ENCODE data around the gene CLDN5.

Gene CLDN5

GRCh38 chr22:19494676-19495173, 29.5 kb downstream of the CLDN5 start:
- Histone ChIP-seq H3K9me3 (ENCODE audit: control extremely low read depth in 1 of 5, control insufficient read depth in 4 of 5, insufficient read depth in 2 of 5, low read depth in 1 of 5, low read length in 4 of 5) (no peaks in the 10 kb centered on the region), H3K27me3 (replicated peaks in 2 of 5; ENCODE audit: control insufficient read depth in 4 of 5, insufficient read depth in 5 of 5, low read length in 4 of 5) (no peaks in the 10 kb centered on the region), H3K27ac (ENCODE audit: insufficient read depth in 1 of 2, low read depth in 1 of 2, low read length in 2 of 2, poor library complexity in 1 of 2, severe bottlenecking in 2 of 2) (no peak overlapping the region), H3K4me3 (ENCODE audit: control insufficient read depth in 1 of 7, extremely low read depth in 1 of 7, insufficient read depth in 4 of 7, low read depth in 2 of 7, low read length in 6 of 7) (no peak overlapping the region), H3K36me3 (ENCODE audit: control insufficient read depth in 4 of 4, insufficient read depth in 4 of 4, low read length in 3 of 4) (peaks cover 11 to 77% (median 26%) of the 10 kb centered on the region in 4 experiments), H3K4me1 (ENCODE audit: control extremely low read depth in 1 of 4, control insufficient read depth in 4 of 4, insufficient read depth in 4 of 4, low read length in 3 of 4) (peaks cover 0 to 6% (median 3%) of the 10 kb centered on the region in 4 experiments)
- no peak for DNase-seq
- POLR2A ChIA-PET = interaction anchor here (0.6 kb wide), 1 partner anchor 15 kb away, joined by 3 read pairs; the partner anchor contains the start of gene CDC45
- CTCF ChIA-PET = interaction anchor here (1.7 to 7.3 kb wide), 2 partner anchors 17 to 136 kb away, joined by 4 to 136 read pairs; no protein-coding TSS in a partner anchor
- WGBS (ENCODE audit: insufficient coverage) = 94% methylated on average over 4 of the region's 6 CpGs

GRCh38 chr22:19494001-19494560, 30.1 kb downstream of the CLDN5 start:
- no peak overlapping the region for H3K4me3 ChIP-seq (ENCODE audit: control insufficient read depth in 1 of 7, extremely low read depth in 1 of 7, insufficient read depth in 4 of 7, low read depth in 2 of 7, low read length in 6 of 7)
- ChIA-PET POLR2A (interaction anchor here (0.6 kb wide), 1 partner anchor 15 kb away, joined by 3 read pairs; the partner anchor contains the start of gene CDC45), CTCF (interaction anchor here (0.9 to 7.3 kb wide), 5 partner anchors 17 to 137 kb away, joined by 3 to 136 read pairs (median 4); partner anchors contain the start of gene CLDN5)
- DNase-seq = no peak
- H3K4me1 ChIP-seq (ENCODE audit: control extremely low read depth in 1 of 4, control insufficient read depth in 4 of 4, insufficient read depth in 4 of 4, low read length in 3 of 4) = peaks cover 0 to 8% (median 3%) of the 10 kb centered on the region in 4 experiments
- 99% methylated on average over 8 of the region's 8 CpGs for WGBS (ENCODE audit: insufficient coverage)
- H3K36me3 ChIP-seq (ENCODE audit: control insufficient read depth in 4 of 4, insufficient read depth in 4 of 4, low read length in 3 of 4) = peaks cover 8 to 73% (median 23%) of the 10 kb centered on the region in 4 experiments
- no peak overlapping the region for H3K27ac ChIP-seq (ENCODE audit: insufficient read depth in 1 of 2, low read depth in 1 of 2, low read length in 2 of 2, poor library complexity in 1 of 2, severe bottlenecking in 2 of 2)
- no peaks in the 10 kb centered on the region for H3K27me3 ChIP-seq (replicated peaks in 2 of 5; ENCODE audit: control insufficient read depth in 4 of 5, insufficient read depth in 5 of 5, low read length in 4 of 5)
- no peaks in the 10 kb centered on the region for H3K9me3 ChIP-seq (ENCODE audit: control extremely low read depth in 1 of 5, control insufficient read depth in 4 of 5, insufficient read depth in 2 of 5, low read depth in 1 of 5, low read length in 4 of 5)

- CTCF ChIA-PET = interaction anchor here (0.6 to 7.3 kb wide), 5 partner anchors 22 to 138 kb away, joined by 3 to 136 read pairs (median 4); partner anchors contain the start of gene CLDN5
- no peak overlapping the region for H3K27ac ChIP-seq (ENCODE audit: insufficient read depth in 1 of 2, low read depth in 1 of 2, low read length in 2 of 2, poor library complexity in 1 of 2, severe bottlenecking in 2 of 2)
- no peak overlapping the region for H3K4me3 ChIP-seq (ENCODE audit: control insufficient read depth in 1 of 7, extremely low read depth in 1 of 7, insufficient read depth in 4 of 7, low read depth in 2 of 7, low read length in 6 of 7)
- DNase-seq = no peak
- no peaks in the 10 kb centered on the region for H3K9me3 ChIP-seq (ENCODE audit: control extremely low read depth in 1 of 5, control insufficient read depth in 4 of 5, insufficient read depth in 2 of 5, low read depth in 1 of 5, low read length in 4 of 5)
- no peaks in the 10 kb centered on the region for H3K27me3 ChIP-seq (replicated peaks in 2 of 5; ENCODE audit: control insufficient read depth in 4 of 5, insufficient read depth in 5 of 5, low read length in 4 of 5)
- peaks cover 4 to 66% (median 18%) of the 10 kb centered on the region in 4 experiments for H3K36me3 ChIP-seq (ENCODE audit: control insufficient read depth in 4 of 4, insufficient read depth in 4 of 4, low read length in 3 of 4)
- peaks cover 0 to 10% (median 3%) of the 10 kb centered on the region in 4 experiments for H3K4me1 ChIP-seq (ENCODE audit: control extremely low read depth in 1 of 4, control insufficient read depth in 4 of 4, insufficient read depth in 4 of 4, low read length in 3 of 4)
- POLR2A ChIA-PET = interaction anchor here (0.6 kb wide), 1 partner anchor 76 kb away, joined by 4 read pairs; no protein-coding TSS in a partner anchor
- 98% methylated on average over 6 of the region's 6 CpGs for WGBS (ENCODE audit: insufficient coverage)
Observed at GRCh38 chr22:19492504-19493174, 31.6 kb downstream of the CLDN5 start.

- POLR2A ChIA-PET = no interaction called here
- Histone ChIP-seq H3K9me3 (ENCODE audit: control extremely low read depth in 1 of 5, control insufficient read depth in 4 of 5, insufficient read depth in 2 of 5, low read depth in 1 of 5, low read length in 4 of 5) (no peaks in the 10 kb centered on the region), H3K27me3 (replicated peaks in 2 of 5; ENCODE audit: control insufficient read depth in 4 of 5, insufficient read depth in 5 of 5, low read length in 4 of 5) (no peaks in the 10 kb centered on the region), H3K36me3 (ENCODE audit: control insufficient read depth in 4 of 4, insufficient read depth in 4 of 4, low read length in 3 of 4) (peaks cover 0 to 54% (median 18%) of the 10 kb centered on the region in 4 experiments), H3K4me3 (ENCODE audit: control insufficient read depth in 1 of 7, extremely low read depth in 1 of 7, insufficient read depth in 4 of 7, low read depth in 2 of 7, low read length in 6 of 7) (no peak overlapping the region), H3K27ac (ENCODE audit: insufficient read depth in 1 of 2, low read depth in 1 of 2, low read length in 2 of 2, poor library complexity in 1 of 2, severe bottlenecking in 2 of 2) (no peak overlapping the region), H3K4me1 (ENCODE audit: control extremely low read depth in 1 of 4, control insufficient read depth in 4 of 4, insufficient read depth in 4 of 4, low read length in 3 of 4) (peaks cover 0 to 4% (median 0%) of the 10 kb centered on the region in 4 experiments)
- CTCF ChIA-PET = interaction anchor here (1.0 to 9.1 kb wide), 3 partner anchors 10 to 140 kb away, joined by 3 to 64 read pairs (median 5); no protein-coding TSS in a partner anchor
- 100% methylated on average over 3 of the region's 5 CpGs for WGBS (ENCODE audit: insufficient coverage)
- no peak for DNase-seq
Observed at GRCh38 chr22:19490628-19491230, 33.5 kb downstream of the CLDN5 start.

- Histone ChIP-seq H3K4me1 (ENCODE audit: control extremely low read depth in 1 of 4, control insufficient read depth in 4 of 4, insufficient read depth in 4 of 4, low read length in 3 of 4) (peaks cover 0 to 4% (median 0%) of the 10 kb centered on the region in 4 experiments), H3K9me3 (ENCODE audit: control extremely low read depth in 1 of 5, control insufficient read depth in 4 of 5, insufficient read depth in 2 of 5, low read depth in 1 of 5, low read length in 4 of 5) (no peaks in the 10 kb centered on the region), H3K36me3 (ENCODE audit: control insufficient read depth in 4 of 4, insufficient read depth in 4 of 4, low read length in 3 of 4) (peaks cover 8 to 55% (median 20%) of the 10 kb centered on the region in 4 experiments), H3K4me3 (ENCODE audit: control insufficient read depth in 1 of 7, extremely low read depth in 1 of 7, insufficient read depth in 4 of 7, low read depth in 2 of 7, low read length in 6 of 7) (no peak overlapping the region), H3K27me3 (replicated peaks in 2 of 5; ENCODE audit: control insufficient read depth in 4 of 5, insufficient read depth in 5 of 5, low read length in 4 of 5) (no peaks in the 10 kb centered on the region), H3K27ac (ENCODE audit: insufficient read depth in 1 of 2, low read depth in 1 of 2, low read length in 2 of 2, poor library complexity in 1 of 2, severe bottlenecking in 2 of 2) (peak overlapping the region in 1 of 2 experiments; percentile 20)
- peak; percentile 31 to 69 (median 63) for DNase-seq
- CTCF ChIA-PET = interaction anchor here (1.9 to 9.1 kb wide), 2 partner anchors 14 to 142 kb away, joined by 6 to 64 read pairs; no protein-coding TSS in a partner anchor
- 100% methylated on average over 2 of the region's 7 CpGs for WGBS (ENCODE audit: insufficient coverage)
- POLR2A ChIA-PET = no interaction called here
Observed at GRCh38 chr22:19488884-19489843, 35.0 kb downstream of the CLDN5 start.

- ChIA-PET POLR2A (no interaction called here), CTCF (interaction anchor here (1.9 to 9.1 kb wide), 2 partner anchors 14 to 143 kb away, joined by 6 to 64 read pairs; no protein-coding TSS in a partner anchor)
- peaks cover 11 to 57% (median 23%) of the 10 kb centered on the region in 4 experiments for H3K36me3 ChIP-seq (ENCODE audit: control insufficient read depth in 4 of 4, insufficient read depth in 4 of 4, low read length in 3 of 4)
- H3K4me3 ChIP-seq (ENCODE audit: control insufficient read depth in 1 of 7, extremely low read depth in 1 of 7, insufficient read depth in 4 of 7, low read depth in 2 of 7, low read length in 6 of 7) = no peak overlapping the region
- peaks cover 0 to 4% (median 0%) of the 10 kb centered on the region in 4 experiments for H3K4me1 ChIP-seq (ENCODE audit: control extremely low read depth in 1 of 4, control insufficient read depth in 4 of 4, insufficient read depth in 4 of 4, low read length in 3 of 4)
- no peak for DNase-seq
- H3K27me3 ChIP-seq (replicated peaks in 2 of 5; ENCODE audit: control insufficient read depth in 4 of 5, insufficient read depth in 5 of 5, low read length in 4 of 5) = no peaks in the 10 kb centered on the region
- WGBS (ENCODE audit: insufficient coverage) = 100% methylated on average over 1 of the region's 2 CpGs
- H3K27ac ChIP-seq (ENCODE audit: insufficient read depth in 1 of 2, low read depth in 1 of 2, low read length in 2 of 2, poor library complexity in 1 of 2, severe bottlenecking in 2 of 2) = no peak overlapping the region
- no peaks in the 10 kb centered on the region for H3K9me3 ChIP-seq (ENCODE audit: control extremely low read depth in 1 of 5, control insufficient read depth in 4 of 5, insufficient read depth in 2 of 5, low read depth in 1 of 5, low read length in 4 of 5)
Observed at GRCh38 chr22:19488285-19488684, 35.9 kb downstream of the CLDN5 start.
